ENCODE data around the gene CEP170B. TPM values are rescaled to one million over a fixed set of nuclear protein-coding genes. Genes with fewer than 3 reads are reported as not detected.

Gene CEP170B
- total and polyA plus RNA-seq, 8 donors = 9.6 to 483 (median 29.1) TPM

DNA sequence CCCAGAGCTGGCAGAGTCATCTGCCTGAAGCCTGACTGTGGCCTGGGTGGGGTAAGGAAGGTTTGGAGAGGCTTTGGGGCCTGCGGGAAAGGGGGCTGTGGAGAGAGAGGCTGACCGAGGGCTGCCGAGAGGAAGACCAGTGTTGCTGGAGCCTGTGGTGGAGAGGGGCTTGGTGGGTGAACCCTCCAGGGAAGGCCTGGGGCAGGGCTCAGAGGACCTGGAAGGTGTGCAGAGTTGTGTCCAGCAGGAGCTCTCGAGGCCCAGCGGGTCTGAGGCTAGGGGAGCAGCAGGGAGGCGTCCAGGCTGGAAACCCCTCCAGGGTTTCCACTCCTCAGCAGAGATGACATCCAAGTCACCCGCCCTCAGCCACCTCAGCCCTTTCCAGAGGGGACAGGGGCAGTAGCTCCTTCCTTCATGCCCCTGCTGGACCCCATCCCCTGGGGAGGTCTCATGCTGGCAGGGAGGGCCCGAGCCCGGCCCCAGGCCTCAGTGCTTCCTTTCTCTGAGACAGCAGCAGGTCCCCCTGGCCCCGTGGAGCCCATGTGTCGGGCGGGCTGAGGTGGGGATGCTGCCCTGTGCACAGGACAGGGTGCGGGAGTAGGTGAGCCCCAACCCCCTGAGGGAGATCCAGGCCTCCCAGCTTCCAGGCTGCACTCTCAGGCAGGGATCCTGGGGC is 8.4 kb downstream of the CEP170B start:
- H3K27ac ChIP-seq = no peak overlapping the region
- intact Hi-C loops (cut with DNase I; ENCODE audit: low total_unique reads) = no loop called here
- DNase-seq = no peak
- 79 to 94% (median 89%) methylated on average over 7 to 13 of the region's 13 CpGs for WGBS, 5 donors
- no peaks in the 10 kb centered on the region for H3K27me3 ChIP-seq
- TF ChIP-seq POLR2A (IDR thresholded peaks at IDR 0.05) = no peak
- peaks cover 6 to 54% (median 25%) of the 10 kb centered on the region in 4 donors for H3K4me1 ChIP-seq
- no peaks in the 10 kb centered on the region for H3K9me3 ChIP-seq
- no peak overlapping the region for H3K4me3 ChIP-seq
- H3K36me3 ChIP-seq = peaks cover 7 to 35% (median 31%) of the 10 kb centered on the region in 4 donors

DNA sequence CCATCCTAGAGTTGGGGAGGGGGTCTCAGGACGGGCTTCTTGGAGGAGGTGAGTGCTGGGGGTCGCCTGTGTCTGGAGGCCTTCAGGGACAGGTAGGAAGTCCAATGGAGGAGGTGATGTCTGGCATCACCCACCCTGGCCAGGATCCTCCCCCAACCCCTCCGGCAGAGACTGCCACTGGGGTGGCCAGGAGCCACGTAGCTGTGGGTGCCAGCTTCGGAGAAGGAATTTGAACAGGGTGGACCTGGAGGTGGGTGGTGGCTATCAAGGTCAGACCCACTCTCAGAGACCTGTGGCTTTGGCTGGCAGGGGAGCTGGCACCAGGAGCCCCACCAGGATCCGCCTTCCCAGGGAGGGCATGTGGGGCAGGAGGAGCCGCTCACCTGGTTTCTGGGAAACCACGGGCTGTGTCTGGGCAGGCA is 9.1 kb downstream of the CEP170B start:
- Histone ChIP-seq H3K4me1 (peaks cover 6 to 53% (median 25%) of the 10 kb centered on the region in 4 donors), H3K27ac (no peak overlapping the region), H3K36me3 (peaks cover 7 to 35% (median 32%) of the 10 kb centered on the region in 4 donors), H3K9me3 (no peaks in the 10 kb centered on the region), H3K27me3 (no peaks in the 10 kb centered on the region), H3K4me3 (no peak overlapping the region)
- WGBS, 5 donors = 44 to 64% (median 49%) methylated on average over 5 to 8 of the region's 8 CpGs
- DNase-seq = no peak
- no peak for TF ChIP-seq POLR2AphosphoS5 (IDR thresholded peaks at IDR 0.05)
- TF ChIP-seq, protein P1, sequence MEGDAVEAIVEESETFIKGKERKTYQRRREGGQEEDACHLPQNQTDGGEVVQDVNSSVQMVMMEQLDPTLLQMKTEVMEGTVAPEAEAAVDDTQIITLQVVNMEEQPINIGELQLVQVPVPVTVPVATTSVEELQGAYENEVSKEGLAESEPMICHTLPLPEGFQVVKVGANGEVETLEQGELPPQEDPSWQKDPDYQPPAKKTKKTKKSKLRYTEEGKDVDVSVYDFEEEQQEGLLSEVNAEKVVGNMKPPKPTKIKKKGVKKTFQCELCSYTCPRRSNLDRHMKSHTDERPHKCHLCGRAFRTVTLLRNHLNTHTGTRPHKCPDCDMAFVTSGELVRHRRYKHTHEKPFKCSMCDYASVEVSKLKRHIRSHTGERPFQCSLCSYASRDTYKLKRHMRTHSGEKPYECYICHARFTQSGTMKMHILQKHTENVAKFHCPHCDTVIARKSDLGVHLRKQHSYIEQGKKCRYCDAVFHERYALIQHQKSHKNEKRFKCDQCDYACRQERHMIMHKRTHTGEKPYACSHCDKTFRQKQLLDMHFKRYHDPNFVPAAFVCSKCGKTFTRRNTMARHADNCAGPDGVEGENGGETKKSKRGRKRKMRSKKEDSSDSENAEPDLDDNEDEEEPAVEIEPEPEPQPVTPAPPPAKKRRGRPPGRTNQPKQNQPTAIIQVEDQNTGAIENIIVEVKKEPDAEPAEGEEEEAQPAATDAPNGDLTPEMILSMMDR (IDR thresholded peaks at IDR 0.05) = no peak
- TF ChIP-seq POLR2A (IDR thresholded peaks at IDR 0.05) = no peak
- TF ChIP-seq EP300 (IDR thresholded peaks at IDR 0.05) = no peak
- intact Hi-C loops (cut with DNase I; ENCODE audit: low total_unique reads) = no loop called here

DNA sequence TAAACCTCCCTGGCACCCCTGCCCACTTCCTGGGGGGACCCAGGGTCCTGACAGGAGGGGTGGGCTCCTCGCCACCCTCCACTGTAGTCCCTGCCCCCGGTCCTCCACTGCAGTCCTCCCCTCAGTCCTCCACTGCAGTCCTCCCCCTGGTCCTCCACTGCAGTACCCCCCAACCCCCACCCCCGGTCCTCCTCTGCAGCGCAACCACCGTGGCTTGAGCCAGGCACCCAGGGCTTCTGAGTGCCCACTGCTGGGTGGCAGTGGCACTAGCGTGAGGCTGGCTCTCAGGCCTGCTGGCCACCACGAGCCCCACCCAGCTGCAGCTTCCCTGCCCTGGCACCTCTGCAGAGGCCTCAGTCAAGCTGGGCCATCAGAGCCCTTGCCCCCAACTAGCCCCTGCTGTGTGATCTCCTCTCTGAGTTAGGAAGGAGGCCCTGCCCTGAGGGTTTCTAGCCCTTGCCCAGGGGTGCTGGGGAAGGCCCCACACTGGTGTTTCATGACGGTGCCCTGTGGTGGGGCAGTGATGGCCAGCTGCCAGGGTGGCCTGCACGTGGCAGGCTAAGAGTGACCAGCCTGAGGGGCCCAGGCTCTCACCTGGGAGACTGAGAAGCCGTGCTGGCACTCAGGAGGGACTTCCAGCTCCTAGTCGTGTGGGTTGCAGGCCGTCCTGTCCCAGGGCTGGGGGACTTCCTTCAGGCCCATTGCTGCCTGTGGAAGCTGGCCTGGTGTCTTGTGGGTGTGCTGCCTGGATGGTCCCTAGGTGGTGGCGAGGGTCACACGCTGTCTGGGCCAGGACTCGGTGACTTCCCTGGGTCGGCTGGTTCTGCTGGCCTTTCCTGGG is 9.7 kb downstream of the CEP170B start:
- Histone ChIP-seq H3K27ac (no peak overlapping the region), H3K4me1 (peaks cover 6 to 53% (median 25%) of the 10 kb centered on the region in 4 donors), H3K27me3 (no peaks in the 10 kb centered on the region), H3K9me3 (no peaks in the 10 kb centered on the region), H3K4me3 (no peak overlapping the region), H3K36me3 (peaks cover 7 to 35% (median 32%) of the 10 kb centered on the region in 4 donors)
- TF ChIP-seq EP300 (IDR thresholded peaks at IDR 0.05) = no peak
- no peak for TF ChIP-seq POLR2A (IDR thresholded peaks at IDR 0.05)
- TF ChIP-seq POLR2AphosphoS5 (IDR thresholded peaks at IDR 0.05) = no peak
- TF ChIP-seq, protein P1 (IDR thresholded peaks at IDR 0.05) = no peak
- DNase-seq = no peak
- intact Hi-C loops (cut with DNase I; ENCODE audit: low total_unique reads) = no loop called here
- 62 to 83% (median 75%) methylated on average over 10 to 16 of the region's 16 CpGs for WGBS, 5 donors

DNA sequence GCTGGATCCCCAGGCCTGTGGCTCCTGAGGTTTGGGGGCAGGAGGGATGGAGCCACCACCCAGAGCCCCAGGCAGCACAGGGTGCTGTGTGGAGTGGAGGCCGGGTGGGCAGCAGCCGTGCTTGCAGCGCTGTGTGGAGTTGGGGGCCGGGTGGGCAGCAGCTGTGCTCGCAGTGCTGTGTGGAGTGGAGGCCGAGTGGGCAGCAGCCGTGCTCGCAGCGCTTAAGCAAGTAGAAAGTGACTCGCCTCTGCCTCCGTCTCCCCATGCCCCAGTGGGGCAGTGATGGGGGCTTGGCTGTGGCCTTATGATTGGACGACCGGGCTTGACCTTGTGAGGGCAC is 10.3 kb downstream of the CEP170B start:
- peaks cover 6 to 51% (median 25%) of the 10 kb centered on the region in 4 donors for H3K4me1 ChIP-seq

More for the DNA sequence above, 10.3 kb downstream of the CEP170B start:
- no peak for DNase-seq
- peaks cover 10 to 36% (median 35%) of the 10 kb centered on the region in 4 donors for H3K36me3 ChIP-seq
- H3K4me3 ChIP-seq = no peak overlapping the region
- whole genome bisulfite sequencing, 5 donors = 95 to 98% (median 97%) methylated on average over 12 to 13 of the region's 13 CpGs
- intact Hi-C loops (cut with DNase I; ENCODE audit: low total_unique reads) = no loop called here
- H3K27me3 ChIP-seq = no peaks in the 10 kb centered on the region
- TF ChIP-seq POLR2A (IDR thresholded peaks at IDR 0.05) (no peak), POLR2AphosphoS5 (IDR thresholded peaks at IDR 0.05) (no peak), EP300 (IDR thresholded peaks at IDR 0.05) (no peak)
- TF ChIP-seq, protein P1 (IDR thresholded peaks at IDR 0.05) = no peak
- no peaks in the 10 kb centered on the region for H3K9me3 ChIP-seq
- no peak overlapping the region for H3K27ac ChIP-seq
